Fibroblast of lung (primary cell): ENCODE results near the gene POLR2E. TPM values are rescaled to one million over a fixed set of nuclear protein-coding genes. Genes with fewer than 3 reads are reported as not detected.

Experiments
- DNase-seq, 2 donors: peaks; one replicate each; pipeline versions ENCODE4 v3.0.0 to v3.0.0-alpha.2; 2010; ENCODE audit warnings: low read depth in 2 of 2
- H2AFZ ChIP-seq: 2 replicates; pipeline ENCODE4 v1.5.1; 2012; ENCODE audit warnings: low read length, control low read depth, inconsistent platforms
- H3K27ac ChIP-seq: 2 replicates; pipeline ENCODE4 v1.5.1; 2011; ENCODE audit warnings: low read length, control low read depth; ENCODE audit not compliant: insufficient read depth
- H3K27me3 ChIP-seq: 2 replicates; pipeline ENCODE4 v1.5.1; 2011; ENCODE audit warnings: mild to moderate bottlenecking, low read length; ENCODE audit not compliant: control insufficient read depth, insufficient read depth
- H3K36me3 ChIP-seq: 2 replicates; pipeline ENCODE4 v1.5.1; 2011; ENCODE audit warnings: low read length; ENCODE audit not compliant: control insufficient read depth, insufficient read depth
- H3K4me1 ChIP-seq: 2 replicates; pipeline ENCODE4 v1.5.1; 2011; ENCODE audit warnings: low read length; ENCODE audit not compliant: control insufficient read depth, insufficient read depth; ENCODE audit errors: extremely low read depth
- H3K4me2 ChIP-seq: 2 replicates; pipeline ENCODE4 v1.5.1; 2011; ENCODE audit warnings: low read length, control low read depth; ENCODE audit not compliant: insufficient read depth; ENCODE audit errors: extremely low read depth
- H3K4me3 ChIP-seq, 4 experiments: fragments of 200-600 bp in 1 of 4; sonication (generic) in 1 of 4; replicated peaks in 1 of 4; 2 replicates each; pipeline ENCODE4 v1.5.1; 2011 to 2016; ENCODE audit warnings: low read length in 4 of 4, low read depth in 3 of 4, mild to moderate bottlenecking in 3 of 4, control low read depth in 2 of 4, inconsistent platforms in 1 of 4, mixed read lengths in 1 of 4; ENCODE audit not compliant: insufficient read depth in 1 of 4; ENCODE audit errors: control extremely low read depth in 1 of 4
- H3K79me2 ChIP-seq: 2 replicates; pipeline ENCODE4 v1.5.1; 2012; ENCODE audit warnings: mild to moderate bottlenecking, low read length, inconsistent platforms; ENCODE audit not compliant: control insufficient read depth, insufficient read depth
- H3K9ac ChIP-seq: 2 replicates; pipeline ENCODE4 v1.5.1; 2011; ENCODE audit warnings: mild to moderate bottlenecking, low read length, control low read depth; ENCODE audit not compliant: insufficient read depth
- H3K9me3 ChIP-seq: 2 replicates; pipeline ENCODE4 v1.5.1; 2012; ENCODE audit warnings: low read depth, low read length; ENCODE audit not compliant: control insufficient read depth, insufficient read depth
- H4K20me1 ChIP-seq: 2 replicates; pipeline ENCODE4 v1.5.1; 2011; ENCODE audit warnings: low read length; ENCODE audit not compliant: control insufficient read depth, insufficient read depth; ENCODE audit errors: extremely low read depth
- CTCF ChIP-seq, 2 donors: IDR thresholded peaks in 1 of 2; conservative IDR thresholded peaks in 1 of 2; 1 replicate in 1 of 2; 2 replicates in 1 of 2; pipeline ENCODE4 v1.5.1; 2011 to 2012; ENCODE audit warnings: low read length in 2 of 2, control low read depth in 1 of 2, inconsistent platforms in 1 of 2, low read depth in 1 of 2, mild to moderate bottlenecking in 1 of 2
- EZH2 ChIP-seq: IDR thresholded peaks from 2 replicates; pipeline ENCODE4 v1.5.1; 2012; ENCODE audit warnings: low read length, control low read depth, mild to moderate bottlenecking; ENCODE audit errors: missing control alignments
- polyA plus RNA-seq, 2 donors: library from polyadenylated mRNA; depleted of rRNA in 1 of 2; stranded (reverse) in 1 of 2; unstranded in 1 of 2; fragments of >200 nt; gene quantifications; 2 replicates each; pipeline ENCODE4 v1.2.1, GENCODE V29; 2011 to 2012; ENCODE audit warnings: missing spikeins in 1 of 2
- total RNA-seq: library from RNA; depleted of rRNA; stranded (reverse); fragments of >200 nt; gene quantifications from 2 replicates; pipeline ENCODE4 v1.2.1, GENCODE V29; 2014

The POLR2E gene
- total and polyA plus RNA-seq, 2 donors (not counting 1 experiment from before 2014, with no cell fraction given), result 55.2 to 130 TPM

- peaks cover 8% of the 10 kb centered on the region for H3K4me1 ChIP-seq
- no peaks in the 10 kb centered on the region for H3K79me2 ChIP-seq
- no peak overlapping the region for H3K4me3 ChIP-seq
- H2AFZ ChIP-seq, result no peak overlapping the region
- H3K36me3 ChIP-seq, result peaks cover 59% of the 10 kb centered on the region
- H4K20me1 ChIP-seq, result peaks cover 3% of the 10 kb centered on the region
- no peak overlapping the region for H3K4me2 ChIP-seq
- TF ChIP-seq CTCF (conservative IDR thresholded peaks at IDR 0.05 in 1 of 2, IDR thresholded peaks at IDR 0.05 in 1 of 2; ENCODE audit: low read depth in 1 of 2, low read length in 2 of 2) (peak; percentile 62 to 75), EZH2 (no peak)
- no peaks in the 10 kb centered on the region for H3K9me3 ChIP-seq
- DNase-seq, result peak; percentile 90 to 94
- H3K27ac ChIP-seq, result peak overlapping the region; percentile 50
- no peaks in the 10 kb centered on the region for H3K27me3 ChIP-seq
- H3K9ac ChIP-seq, result peak overlapping the region; percentile 7
These were observed 18.1 kb upstream of the POLR2E start for GRCh38 chr19:1113030-1113985.

- H3K9me3 ChIP-seq, result no peaks in the 10 kb centered on the region
- H3K27ac ChIP-seq, result peak overlapping the region; percentile 23
- H3K36me3 ChIP-seq, result peaks cover 57% of the 10 kb centered on the region
- H4K20me1 ChIP-seq, result peaks cover 3% of the 10 kb centered on the region
- TF ChIP-seq CTCF (conservative IDR thresholded peaks at IDR 0.05 in 1 of 2, IDR thresholded peaks at IDR 0.05 in 1 of 2; ENCODE audit: low read depth in 1 of 2, low read length in 2 of 2), result no peak
- TF ChIP-seq EZH2, result no peak
- H2AFZ ChIP-seq, result no peak overlapping the region
- no peak overlapping the region for H3K4me3 ChIP-seq
- no peaks in the 10 kb centered on the region for H3K27me3 ChIP-seq
- H3K79me2 ChIP-seq, result no peaks in the 10 kb centered on the region
- H3K9ac ChIP-seq, result no peak overlapping the region
- no peak for DNase-seq
- peaks cover 8% of the 10 kb centered on the region for H3K4me1 ChIP-seq
- no peak overlapping the region for H3K4me2 ChIP-seq
These were observed 17.3 kb upstream of the POLR2E start for GRCh38 chr19:1112268-1113029.

- peaks cover 3% of the 10 kb centered on the region for H4K20me1 ChIP-seq
- no peak overlapping the region for H3K4me3 ChIP-seq
- H3K27me3 ChIP-seq, result no peaks in the 10 kb centered on the region
- H3K27ac ChIP-seq, result no peak overlapping the region
- TF ChIP-seq EZH2, result no peak
- TF ChIP-seq CTCF (conservative IDR thresholded peaks at IDR 0.05 in 1 of 2, IDR thresholded peaks at IDR 0.05 in 1 of 2; ENCODE audit: low read depth in 1 of 2, low read length in 2 of 2), result no peak
- H3K4me1 ChIP-seq, result peaks cover 8% of the 10 kb centered on the region
- H3K4me2 ChIP-seq, result no peak overlapping the region
- H3K9me3 ChIP-seq, result no peaks in the 10 kb centered on the region
- H3K36me3 ChIP-seq, result peaks cover 56% of the 10 kb centered on the region
- no peaks in the 10 kb centered on the region for H3K79me2 ChIP-seq
- no peak for DNase-seq
- no peak overlapping the region for H3K9ac ChIP-seq
- no peak overlapping the region for H2AFZ ChIP-seq
These were observed 16.6 kb upstream of the POLR2E start for GRCh38 chr19:1111641-1112267.
